Myometrial cell (primary cell): ENCODE data around the gene SRGAP2C. TPM values are rescaled to one million over a fixed set of nuclear protein-coding genes. Genes with fewer than 3 reads are reported as not detected.

Source experiments
- total RNA-seq: library from RNA; depleted of rRNA; stranded (reverse); fragments of >200 nt; gene quantifications from 2 replicates; pipeline ENCODE4 v1.2.3, GENCODE V29; 2015

Gene SRGAP2C
- 9.6 and 15.3 TPM in 2 replicates for total RNA-seq

DNA sequence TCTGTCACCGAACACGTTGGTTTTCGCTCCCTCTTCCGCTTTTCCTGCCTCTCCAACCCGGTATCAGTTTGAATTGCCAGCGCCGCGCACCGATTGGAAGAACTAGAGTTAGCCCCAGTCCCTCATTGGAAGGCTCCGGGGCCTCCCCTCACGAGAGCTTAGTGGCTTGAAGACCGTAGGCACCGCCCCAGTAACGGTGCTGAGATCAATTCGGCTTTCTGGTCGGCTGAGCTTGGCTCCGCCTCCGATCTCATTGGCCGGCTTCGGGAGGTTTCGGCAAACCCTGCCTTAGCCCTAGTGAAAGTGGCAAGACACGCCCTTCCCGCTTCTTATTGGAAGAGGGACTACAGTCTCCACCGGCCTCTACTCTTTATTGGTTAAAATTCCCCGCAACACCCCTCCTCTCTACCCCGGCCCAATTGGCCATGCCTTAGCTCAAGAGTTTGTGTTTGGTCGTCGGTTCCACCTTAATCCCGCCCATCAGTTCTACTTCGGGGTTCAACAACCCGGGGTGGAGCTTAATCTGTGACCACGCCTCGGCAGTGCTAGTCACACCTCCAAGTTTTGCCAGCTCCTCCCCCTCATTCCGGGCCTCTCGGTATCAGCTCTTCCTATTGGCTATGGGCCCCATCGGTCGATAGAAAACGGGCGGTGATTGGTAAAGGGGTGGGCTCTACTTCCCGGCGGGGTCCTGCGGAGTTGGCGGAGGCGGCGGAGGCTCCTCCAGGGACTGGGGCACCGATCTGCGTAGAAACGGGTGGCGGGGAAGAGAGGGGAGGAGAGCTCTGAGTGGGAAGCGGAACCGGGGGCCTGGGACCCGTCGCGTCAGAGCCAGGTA is at the start of gene SRGAP2C, which contains the start of gene FAM72B:
TSS of gene SRGAP2C (plus strand) at position 686 of the 838 bp plus-strand sequence. CDS start 2,472 bp downstream, outside the sequence.
TSS of gene FAM72B (minus strand) at position 51 of the 838 bp plus-strand sequence. CDS start 851 bp downstream, outside the sequence.

Other genes starting within 250 kb of the SRGAP2C start
- 2.3 and 5.0 TPM in 2 replicates for gene FAM72B, start 635 bp upstream of the SRGAP2C start, total RNA-seq